H1 (cell line): Measurements from ENCODE around the gene CACNA2D3. TPM values are rescaled to one million over a fixed set of nuclear protein-coding genes. Genes with fewer than 3 reads are reported as not detected.

Experiments
- CTCF ChIA-PET: fragments of 300-600 bp; sonication (Branson Sonifier 250); formaldehyde crosslinking; loops from one replicate; lab custom pipeline; 2021; ENCODE audit not compliant: partially characterized antibody; lab: Charles Lee
- POLR2A ChIA-PET: fragments of 300-600 bp; sonication (Branson Sonifier 250); formaldehyde crosslinking; loops from one replicate; lab custom pipeline; 2021; ENCODE audit warnings: inconsistent platforms; ENCODE audit not compliant: partially characterized antibody; lab: Charles Lee
- DNase-seq, 2 experiments: peaks; one replicate each; pipeline versions ENCODE4 v3.0.0 to v3.0.0-alpha.2; 2010 to 2022; ENCODE audit warnings: low spot score in 2 of 2, low read depth in 1 of 2, mixed read lengths in 1 of 2
- FAIRE-seq: peaks from 2 replicates; lab custom pipeline; 2011; peaks lifted over from hg19 to GRCh38; lab: Jason Lieb, UNC
- H2AFZ ChIP-seq: 2 replicates; pipeline ENCODE4 v1.8.1; 2012; ENCODE audit warnings: low read length, inconsistent platforms
- H2AK5ac ChIP-seq: 2 replicates; pipeline ENCODE4 v1.6.1; 2013; ENCODE audit warnings: low read depth, low read length
- H2BK120ac ChIP-seq: replicated peaks from 2 replicates; pipeline ENCODE3; 2013; ENCODE audit warnings: low read depth, low read length, inconsistent platforms
- H2BK12ac ChIP-seq: 2 replicates; pipeline ENCODE4 v1.6.1; 2013; ENCODE audit warnings: low read depth, low read length
- H2BK15ac ChIP-seq: 2 replicates; pipeline ENCODE4 v1.6.1; 2013; ENCODE audit warnings: low read length
- H2BK20ac ChIP-seq: 2 replicates; pipeline ENCODE4 v1.6.1; 2013; ENCODE audit warnings: low read length
- H2BK5ac ChIP-seq: 2 replicates; pipeline ENCODE4 v1.6.1; 2013; ENCODE audit warnings: low read depth, low read length
- H3K14ac ChIP-seq: 2 replicates; pipeline ENCODE4 v1.6.1; 2013; ENCODE audit warnings: inconsistent platforms; ENCODE audit not compliant: insufficient read length
- H3K18ac ChIP-seq: 2 replicates; pipeline ENCODE4 v1.6.1; 2013; ENCODE audit warnings: low read length; ENCODE audit errors: extremely low read depth
- H3K23ac ChIP-seq: 2 replicates; pipeline ENCODE4 v1.6.1; 2013; ENCODE audit warnings: inconsistent platforms; ENCODE audit not compliant: insufficient read length
- H3K23me2 ChIP-seq: 2 replicates; pipeline ENCODE4 v1.6.1; 2013; ENCODE audit warnings: low read depth, low read length
- H3K27ac ChIP-seq: 2 replicates; pipeline ENCODE4 v1.6.1; 2011; ENCODE audit warnings: low read depth, low read length, inconsistent platforms
- H3K27me3 ChIP-seq, 4 experiments: replicated peaks in 1 of 4; 1 replicate in 1 of 4; 2 replicates in 3 of 4; pipeline versions ENCODE4 v1.6.1 to v1.8.1; 2011 to 2013; ENCODE audit warnings: low read length in 3 of 4, mild to moderate bottlenecking in 3 of 4, inconsistent platforms in 2 of 4, mixed read lengths in 2 of 4, moderate library complexity in 1 of 4; ENCODE audit not compliant: control insufficient read depth in 3 of 4, insufficient read depth in 3 of 4; ENCODE audit errors: extremely low read depth in 1 of 4
- H3K36me3 ChIP-seq, 4 experiments: 2 replicates each; pipeline versions ENCODE4 v1.6.1 to v1.8.1; 2011 to 2013; ENCODE audit warnings: mild to moderate bottlenecking in 4 of 4, low read length in 3 of 4, moderate library complexity in 2 of 4, control low read depth in 1 of 4, inconsistent platforms in 1 of 4; ENCODE audit not compliant: insufficient read depth in 4 of 4, control insufficient read depth in 2 of 4
- H3K4ac ChIP-seq: replicated peaks from 2 replicates; pipeline ENCODE3; 2013; ENCODE audit warnings: low read length, low read depth, mixed read lengths, inconsistent platforms; ENCODE audit not compliant: insufficient read length
- H3K4me1 ChIP-seq, 4 experiments: replicated peaks in 1 of 4; 1 replicate in 1 of 4; 2 replicates in 3 of 4; pipeline versions ENCODE4 v1.6.1 to v1.8.1; 2011 to 2013; ENCODE audit warnings: low read length in 3 of 4, inconsistent platforms in 2 of 4, mixed read lengths in 1 of 4; ENCODE audit not compliant: insufficient read depth in 4 of 4, control insufficient read depth in 3 of 4
- H3K4me2 ChIP-seq, 2 experiments: 2 replicates each; pipeline versions ENCODE4 v1.6.1 to v1.8.1; 2011 to 2013; ENCODE audit warnings: low read depth in 2 of 2, low read length in 2 of 2, control low read depth in 1 of 2, inconsistent platforms in 1 of 2, mild to moderate bottlenecking in 1 of 2; ENCODE audit not compliant: insufficient read depth in 1 of 2
- H3K4me3 ChIP-seq, 4 experiments: fragments of 200-600, 300-600 bp in 1 of 4; sonication (generic), shearing (Covaris generic), sonication (Bioruptor Twin) in 1 of 4; 2 replicates each; pipeline versions ENCODE4 v1.5.1 to v1.8.1; 2011 to 2016; ENCODE audit warnings: low read length in 4 of 4, low read depth in 3 of 4, control low read depth in 2 of 4, inconsistent platforms in 2 of 4, mild to moderate bottlenecking in 2 of 4, mixed read lengths in 1 of 4, moderate library complexity in 1 of 4; ENCODE audit not compliant: insufficient read depth in 2 of 4; ENCODE audit errors: extremely low read depth in 1 of 4
- H3K56ac ChIP-seq: replicated peaks from 2 replicates; pipeline ENCODE3; 2013; ENCODE audit warnings: low read depth, mild to moderate bottlenecking, mixed read lengths, low read length, inconsistent platforms; ENCODE audit not compliant: insufficient read length
- H3K79me1 ChIP-seq: 2 replicates; pipeline ENCODE4 v1.6.1; 2013; ENCODE audit warnings: low read depth, low read length, control low read depth
- H3K79me2 ChIP-seq, 2 experiments: 2 replicates each; pipeline versions ENCODE4 v1.6.1 to v1.8.1; 2012 to 2013; ENCODE audit warnings: low read length in 2 of 2, mild to moderate bottlenecking in 2 of 2, inconsistent platforms in 1 of 2; ENCODE audit not compliant: insufficient read depth in 2 of 2, control insufficient read depth in 1 of 2
- H3K9ac ChIP-seq, 4 experiments: replicated peaks in 1 of 4; 1 replicate in 1 of 4; 2 replicates in 3 of 4; pipeline versions ENCODE4 v1.6.1 to v1.8.1; 2011 to 2013; ENCODE audit warnings: low read depth in 3 of 4, low read length in 3 of 4, control low read depth in 2 of 4, mild to moderate bottlenecking in 2 of 4, moderate library complexity in 2 of 4, inconsistent platforms in 1 of 4; ENCODE audit errors: extremely low read depth in 1 of 4
- H3K9me3 ChIP-seq, 2 experiments: 2 replicates each; pipeline versions ENCODE4 v1.6.1 to v1.8.1; 2012 to 2013; ENCODE audit warnings: mild to moderate bottlenecking in 2 of 2, moderate library complexity in 2 of 2, control low read depth in 1 of 2, inconsistent platforms in 1 of 2, low read depth in 1 of 2, low read length in 1 of 2, mixed read lengths in 1 of 2; ENCODE audit not compliant: insufficient read depth in 2 of 2
- H4K20me1 ChIP-seq, 2 experiments: replicated peaks in 1 of 2; 2 replicates each; pipeline versions ENCODE3 to v1.8.1; 2011 to 2013; ENCODE audit warnings: inconsistent platforms in 2 of 2, low read length in 2 of 2, mild to moderate bottlenecking in 1 of 2; ENCODE audit not compliant: insufficient read depth in 2 of 2, control insufficient read depth in 1 of 2
- H4K5ac ChIP-seq: 2 replicates; pipeline ENCODE4 v1.6.1; 2013; ENCODE audit warnings: low read length, low read depth, mixed read lengths, inconsistent platforms; ENCODE audit not compliant: insufficient read length
- H4K8ac ChIP-seq: 2 replicates; pipeline ENCODE4 v1.8.0; 2013; ENCODE audit warnings: mild to moderate bottlenecking, moderate library complexity, low read length, inconsistent platforms; ENCODE audit not compliant: insufficient read depth; ENCODE audit errors: extremely low read depth
- H4K91ac ChIP-seq: replicated peaks from 2 replicates; pipeline ENCODE3; 2013; ENCODE audit warnings: low read length, mixed read lengths, inconsistent platforms; ENCODE audit not compliant: insufficient read length
- GTF2F1 ChIP-seq: IDR thresholded peaks from 2 replicates; pipeline ENCODE4 v1.6.1; 2012; ENCODE audit warnings: low read depth, low read length, improper control_type of control experiment, borderline replicate concordance
- KDM4A ChIP-seq: IDR thresholded peaks from one replicate; pipeline ENCODE4 v1.7.1; 2012; ENCODE audit warnings: low read depth, mild to moderate bottlenecking, moderate library complexity, low read length, inconsistent platforms; ENCODE audit not compliant: severe bottlenecking
- RAD21 ChIP-seq, 2 experiments: IDR thresholded peaks in 1 of 2; conservative IDR thresholded peaks in 1 of 2; 2 replicates each; pipeline ENCODE4 v1.6.1; 2011; ENCODE audit warnings: low read depth in 2 of 2, low read length in 2 of 2, improper control_type of control experiment in 1 of 2, inconsistent platforms in 1 of 2, mild to moderate bottlenecking in 1 of 2, moderate library complexity in 1 of 2
- SP4 ChIP-seq: IDR thresholded peaks from 2 replicates; pipeline ENCODE4 v1.6.1; 2012; ENCODE audit warnings: low read length, inconsistent platforms
- TAF7 ChIP-seq: optimal IDR thresholded peaks from 2 replicates; pipeline ENCODE3; 2011; ENCODE audit warnings: low read depth, mild to moderate bottlenecking, inconsistent platforms, low read length, moderate library complexity, borderline replicate concordance
- USF2 ChIP-seq: IDR thresholded peaks from 2 replicates; pipeline ENCODE4 v1.6.1; 2011; ENCODE audit warnings: low read length, improper control_type of control experiment
- WGBS, 2 experiments: shearing (Covaris generic) in 1 of 2; methylation state at CpG; one replicate each; pipeline versions ENCODE4 v1.1.6 to v1.1.7; 2013 to 2015; ENCODE audit warnings: low lambda C conversion rate in 2 of 2, mixed read lengths in 2 of 2, inconsistent platforms in 1 of 2, low coverage in 1 of 2, missing lambda C conversion rate in 1 of 2; ENCODE audit not compliant: insufficient replicate concordance in 2 of 2, insufficient coverage in 1 of 2, insufficient read length in 1 of 2; ENCODE audit errors: extremely low coverage in 1 of 2, missing lambda C conversion rate in 1 of 2; 5-methylcytosine and 5-hydroxymethylcytosine counted together
- polyA plus RNA-seq, 7 experiments: library from polyadenylated mRNA; depleted of rRNA in 3 of 7; stranded (reverse) in 5 of 7; unstranded in 2 of 7; fragments of >200 nt in 5 of 7; fragments of 200-250 nt in 2 of 7; gene quantifications; 1 replicate in 5 of 7; 2 replicates in 1 of 7; 4 replicates in 1 of 7; pipeline versions ENCODE4 v1.2.1 to v1.2.3, GENCODE V29; 2011 to 2013; ENCODE audit warnings: missing spikeins in 2 of 7, mixed read lengths in 2 of 7
- total RNA-seq: library from RNA; stranded (reverse); fragmentation: NEBNext Ultra II Directional; extraction: Animal tissue kit (Norgen Biotek cat#: 25700); gene quantifications from 2 replicates; pipeline ENCODE4 v1.2.1, GENCODE V29; 2021

CACNA2D3 gene
- total and polyA plus RNA-seq, 2 of the 8 experiments (the other 6 are each of a cell fraction or from before 2014, with no cell fraction given): 1.5 to 1.8 TPM

GRCh38 chr3:54331341-54331740 lies 209.0 kb downstream of the CACNA2D3 start:
- FAIRE-seq (no peak), DNase-seq (no peak)
- Histone ChIP-seq H3K9ac (no peak overlapping the region), H3K27me3 (no peaks in the 10 kb centered on the region), H4K91ac (no peak overlapping the region), H4K5ac (no peak overlapping the region), H3K56ac (no peak overlapping the region), H3K4me2 (no peak overlapping the region), H3K79me2 (no peaks in the 10 kb centered on the region), H2BK20ac (no peak overlapping the region), H2AK5ac (no peak overlapping the region), H3K23me2 (no peaks in the 10 kb centered on the region), H4K8ac (no peak overlapping the region), H4K20me1 (peaks cover 0 to 1% of the 10 kb centered on the region in 2 experiments), H3K18ac (no peak overlapping the region), H3K79me1 (no peaks in the 10 kb centered on the region), H3K36me3 (no peaks in the 10 kb centered on the region), H2BK15ac (no peak overlapping the region), H2AFZ (no peak overlapping the region), H2BK12ac (no peak overlapping the region), H3K4me1 (no peaks in the 10 kb centered on the region), H3K9me3 (no peaks in the 10 kb centered on the region), H2BK120ac (no peak overlapping the region), H2BK5ac (no peak overlapping the region), H3K14ac (no peak overlapping the region), H3K4me3 (no peak overlapping the region), H3K23ac (no peak overlapping the region), H3K27ac (no peak overlapping the region), H3K4ac (no peak overlapping the region)
- TF ChIP-seq GTF2F1: no peak
- TF ChIP-seq RAD21 (IDR thresholded peaks at IDR 0.05 in 1 of 2, conservative IDR thresholded peaks at IDR 0.05 in 1 of 2; ENCODE audit: low read depth in 2 of 2, low read length in 2 of 2): no peak
- TF ChIP-seq USF2: no peak
- no peak for TF ChIP-seq TAF7
- TF ChIP-seq KDM4A: no peak
- no peak for TF ChIP-seq SP4
- CTCF ChIA-PET: interaction anchor here (0.9 to 1.1 kb wide), 2 partner anchors 10 to 184 kb away, joined by 3 read pairs; no protein-coding TSS in a partner anchor
- 91% methylated on average over 2 of the region's 2 CpGs; no CpG with 5 or more reads in 1 of the 2 experiments for WGBS, 2 experiments
- POLR2A ChIA-PET: no interaction called here
